GM21515 (cell line): ENCODE data around the gene KCNQ1.
"Not testable (repeated sequence)": the region's sequence is repeated elsewhere in the genome, so short reads cannot be mapped to it uniquely, and the experiment has no call there.

Source experiments
- ATAC-seq: cut with Tn5 transposase; IDR thresholded peaks from one replicate; pipeline ENCODE4 v1.9.1; 2021; ENCODE audit not compliant: unreplicated experiment

KCNQ1 gene

DNA sequence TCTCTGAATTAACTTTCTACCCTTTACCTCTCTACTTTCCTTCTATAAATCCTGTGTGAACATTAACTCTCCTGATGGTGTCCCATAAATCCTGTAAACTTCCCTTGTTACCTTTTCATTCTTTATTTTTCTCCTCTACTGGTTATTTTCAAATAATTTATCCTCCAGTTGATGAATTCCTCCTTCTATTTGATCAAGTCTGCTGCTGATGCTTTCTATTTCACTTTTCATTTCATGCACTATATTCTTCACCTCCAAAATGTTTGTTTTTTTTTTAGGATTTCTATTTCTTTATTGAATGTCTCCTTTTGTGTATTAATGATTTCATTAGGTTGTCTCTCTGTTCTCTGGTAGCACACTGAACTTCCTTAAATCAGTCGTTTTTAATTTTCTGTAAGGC, 186.4 kb downstream of the KCNQ1 start:
- no peak for ATAC-seq

DNA sequence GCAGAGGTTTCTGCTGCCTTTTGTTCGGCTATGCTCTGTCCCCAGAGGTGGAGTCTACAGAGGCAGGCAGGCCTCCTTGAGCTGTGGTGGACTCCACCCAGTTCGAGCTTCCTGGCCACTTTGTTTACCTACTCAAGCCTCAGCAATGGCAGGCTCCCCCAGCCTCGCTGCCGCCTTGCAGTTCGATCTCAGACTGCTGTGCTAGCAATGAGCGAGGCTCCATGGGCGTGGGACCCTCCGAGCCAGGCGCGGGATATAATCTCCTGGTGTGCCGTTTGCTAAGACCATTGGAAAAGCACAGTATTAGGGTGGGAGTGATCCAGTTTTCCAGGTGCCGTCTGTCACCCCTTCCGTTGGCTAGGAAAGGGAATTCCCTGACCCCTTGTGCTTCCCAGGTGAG, 195.0 kb downstream of the KCNQ1 start:
- ATAC-seq = not testable (repeated sequence)

- no peak for ATAC-seq
Observed at GRCh38 chr11:2641623-2642022, 196.8 kb downstream of the KCNQ1 start.

GRCh38 chr11:2643746-2644145, 198.9 kb downstream of the KCNQ1 start:
- ATAC-seq = no peak

DNA sequence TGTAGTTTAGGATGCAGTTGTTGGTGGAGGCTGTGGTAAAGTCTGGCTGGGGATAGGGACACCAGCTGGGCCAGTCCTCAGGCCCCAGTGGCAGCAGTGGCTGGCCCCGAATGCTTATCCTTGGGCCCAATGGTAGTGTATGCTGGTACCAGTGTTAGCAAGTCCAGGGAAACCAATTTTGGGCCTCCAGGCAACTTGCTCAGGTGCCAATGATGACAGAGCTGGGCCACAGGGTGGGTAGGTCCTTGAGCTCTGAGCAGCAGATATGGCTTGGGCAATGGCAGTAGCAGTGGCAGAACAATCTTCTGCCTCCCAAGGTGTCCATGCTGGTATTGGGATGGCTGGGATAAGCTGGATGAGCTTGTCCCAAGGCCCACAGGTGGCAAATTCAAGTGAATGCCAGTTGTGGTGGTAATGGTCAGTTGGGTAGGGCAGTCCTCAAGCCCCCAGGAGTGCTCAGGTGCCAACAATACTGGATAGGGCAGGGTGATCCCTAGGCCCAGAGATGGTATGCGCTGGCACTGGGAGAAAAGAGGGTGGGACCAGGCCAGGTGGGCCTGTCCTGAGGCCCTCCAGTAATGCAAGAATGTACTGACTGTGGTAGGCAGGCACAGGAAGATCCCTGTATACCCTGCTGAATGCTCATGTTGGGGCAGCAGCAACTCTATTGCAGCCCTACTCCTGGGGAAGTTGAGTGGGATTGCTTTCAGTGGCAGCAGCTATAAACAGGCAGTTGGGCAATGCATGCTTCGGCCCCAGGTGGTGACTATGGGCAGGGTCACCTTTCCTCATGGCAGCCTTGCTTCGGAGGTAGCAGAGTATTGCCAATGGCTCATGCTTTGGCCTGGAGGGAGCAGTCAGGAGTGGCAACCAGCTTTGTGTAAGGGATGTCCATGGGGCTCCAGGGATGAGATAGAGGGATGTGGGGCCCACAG, 200.3 kb downstream of the KCNQ1 start:
- ATAC-seq = no peak

DNA sequence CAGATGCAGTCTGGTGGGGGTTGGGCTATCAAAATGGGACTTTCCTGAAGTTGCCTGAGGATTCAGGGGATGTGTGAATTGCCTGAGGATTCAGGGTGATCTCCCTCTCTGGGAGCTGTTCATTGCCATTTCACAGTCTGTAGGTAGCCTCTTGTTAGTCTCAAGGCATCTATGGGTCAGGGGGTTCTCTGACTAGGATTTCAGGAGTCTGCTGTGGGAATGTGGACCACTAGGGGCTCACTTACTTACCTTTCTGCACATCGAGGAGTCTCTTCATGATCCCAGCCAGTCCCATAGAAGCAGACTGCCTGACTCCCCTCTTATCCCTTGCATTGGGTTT, 200.9 kb downstream of the KCNQ1 start:
- ATAC-seq = no peak

DNA sequence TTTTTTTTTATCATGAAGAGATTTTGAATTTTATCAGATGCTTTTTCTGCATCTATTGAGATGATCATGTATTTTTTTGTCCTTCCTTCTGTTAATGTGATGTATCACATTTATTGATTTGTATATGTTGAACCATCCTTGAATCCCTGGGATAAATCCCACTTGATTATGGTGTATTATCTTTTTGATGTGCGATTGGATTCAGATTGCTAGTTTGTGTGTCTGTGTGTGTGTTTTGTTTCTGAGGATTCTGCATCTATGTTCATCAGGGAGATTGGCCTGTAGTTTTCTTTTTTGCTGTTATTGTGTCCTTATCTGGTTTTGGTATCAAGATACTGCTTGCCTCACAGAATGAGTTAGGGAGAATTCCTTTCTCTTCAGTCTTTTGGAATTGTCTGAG, 202.4 kb downstream of the KCNQ1 start:
- no peak for ATAC-seq

DNA sequence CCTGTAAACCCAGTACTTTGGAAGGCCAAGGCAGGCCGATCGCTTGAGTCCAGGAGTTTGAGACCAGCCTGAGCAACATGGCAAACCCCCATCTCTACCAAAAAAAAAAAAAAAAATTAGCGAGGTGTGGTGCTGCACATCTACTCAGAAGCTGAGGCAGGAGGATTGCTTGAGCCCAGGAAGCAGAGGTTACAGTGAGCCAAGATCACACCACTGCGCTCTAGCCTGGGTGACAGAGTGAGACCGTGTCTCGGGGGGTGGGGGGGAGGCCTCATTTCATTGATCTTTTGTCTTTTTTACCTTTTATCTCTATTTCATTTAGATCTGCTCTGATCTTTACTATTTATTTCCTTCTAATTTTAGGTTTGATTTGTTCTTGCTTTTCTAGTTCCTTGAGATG, 203.1 kb downstream of the KCNQ1 start:
- ATAC-seq = no peak

DNA sequence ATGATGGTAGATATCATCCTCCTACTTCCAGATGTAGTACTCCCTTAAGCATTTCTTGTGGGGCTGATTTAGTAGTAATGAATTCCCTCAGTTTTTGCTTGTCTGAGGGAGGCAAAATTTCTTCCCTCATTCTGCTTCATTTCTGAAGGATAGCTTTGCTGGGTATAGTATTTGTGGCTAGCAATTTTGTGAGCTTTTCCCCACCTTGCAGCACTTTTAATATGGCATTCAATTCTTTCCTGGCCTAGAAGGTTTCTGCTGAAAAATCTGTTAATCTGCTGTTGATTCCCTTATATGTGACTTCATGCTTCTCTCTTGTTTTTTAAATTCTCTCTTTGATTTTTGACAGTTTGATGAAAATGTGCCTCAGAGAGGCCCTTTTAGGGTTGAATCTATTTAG, 204.6 kb downstream of the KCNQ1 start:
- no peak for ATAC-seq

DNA sequence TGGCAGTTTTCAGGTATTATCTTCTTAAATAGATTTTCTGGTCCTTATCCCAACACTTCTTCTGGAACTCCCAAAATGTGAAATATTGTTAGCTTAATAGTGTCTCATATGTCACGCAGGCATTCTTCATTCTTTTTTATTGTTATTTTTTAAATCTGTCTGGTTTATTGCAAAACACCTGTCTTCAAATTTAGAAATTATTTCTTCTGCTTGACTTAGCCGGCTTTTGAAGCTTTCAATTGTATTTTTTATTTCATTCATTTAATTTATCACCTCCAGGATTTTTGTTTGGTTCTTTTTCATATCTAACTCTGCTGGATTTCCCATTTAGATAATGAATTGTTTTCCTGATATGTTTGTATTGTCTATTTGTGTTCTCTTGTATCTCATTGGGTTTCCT, 205.0 kb downstream of the KCNQ1 start:
- ATAC-seq = no peak

DNA sequence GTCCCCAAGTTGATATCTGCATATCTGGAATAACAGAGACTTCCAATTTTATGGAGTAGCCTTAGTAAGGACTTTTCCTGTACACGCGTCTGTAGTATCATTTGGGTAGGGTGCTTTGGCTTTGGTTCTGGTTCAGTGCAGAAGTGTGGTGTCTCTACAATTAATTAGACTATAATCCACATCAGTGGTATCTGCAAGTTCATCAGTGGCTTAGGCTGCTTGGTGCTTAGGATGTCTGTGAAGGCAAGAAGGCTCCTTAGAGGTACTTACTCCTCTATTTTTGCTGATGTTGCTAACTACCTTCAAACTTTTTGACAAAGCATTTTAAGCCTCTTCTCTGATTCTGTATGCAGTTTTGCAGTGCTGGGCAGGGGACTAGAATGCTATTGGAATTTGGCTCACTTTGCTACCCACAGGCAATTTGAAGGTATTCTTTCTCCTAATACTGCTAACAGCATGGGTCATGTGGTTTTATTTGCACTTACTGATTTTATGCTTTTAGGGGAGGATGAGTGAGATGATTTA, 205.6 kb downstream of the KCNQ1 start:
- no peak for ATAC-seq

GRCh38 chr11:2651054-2651617, 206.3 kb downstream of the KCNQ1 start:
- no peak for ATAC-seq

DNA sequence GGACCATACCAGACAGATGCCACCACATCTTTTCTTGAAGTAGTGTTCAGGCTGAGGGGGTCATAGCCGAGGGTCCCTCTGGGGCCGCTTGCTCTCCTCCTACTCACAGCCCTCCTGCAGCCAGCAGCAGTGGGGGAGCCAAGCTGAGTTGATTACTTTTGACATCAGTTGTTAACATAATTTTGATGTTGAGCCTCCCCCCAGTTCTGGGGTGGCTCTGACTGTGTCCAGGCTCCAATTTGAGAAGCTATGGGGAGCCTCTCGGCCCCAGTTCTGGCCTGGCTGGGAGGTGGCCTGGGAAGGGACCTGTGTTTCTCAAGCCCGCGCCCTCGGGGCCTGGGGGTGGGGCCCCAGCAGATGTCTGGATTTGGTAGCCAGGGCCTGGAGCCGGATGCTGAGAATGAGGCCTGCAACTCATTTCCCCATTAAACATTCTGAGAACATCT, 207.0 kb downstream of the KCNQ1 start:
- no peak for ATAC-seq

GRCh38 chr11:2652333-2653197, 207.8 kb downstream of the KCNQ1 start:
- ATAC-seq = no peak

- no peak for ATAC-seq
Observed at GRCh38 chr11:2653198-2653551, 208.4 kb downstream of the KCNQ1 start.

GRCh38 chr11:2653930-2654739, 209.3 kb downstream of the KCNQ1 start:
- no peak for ATAC-seq

- ATAC-seq = no peak
Observed at GRCh38 chr11:2655016-2655719, 210.4 kb downstream of the KCNQ1 start.

DNA sequence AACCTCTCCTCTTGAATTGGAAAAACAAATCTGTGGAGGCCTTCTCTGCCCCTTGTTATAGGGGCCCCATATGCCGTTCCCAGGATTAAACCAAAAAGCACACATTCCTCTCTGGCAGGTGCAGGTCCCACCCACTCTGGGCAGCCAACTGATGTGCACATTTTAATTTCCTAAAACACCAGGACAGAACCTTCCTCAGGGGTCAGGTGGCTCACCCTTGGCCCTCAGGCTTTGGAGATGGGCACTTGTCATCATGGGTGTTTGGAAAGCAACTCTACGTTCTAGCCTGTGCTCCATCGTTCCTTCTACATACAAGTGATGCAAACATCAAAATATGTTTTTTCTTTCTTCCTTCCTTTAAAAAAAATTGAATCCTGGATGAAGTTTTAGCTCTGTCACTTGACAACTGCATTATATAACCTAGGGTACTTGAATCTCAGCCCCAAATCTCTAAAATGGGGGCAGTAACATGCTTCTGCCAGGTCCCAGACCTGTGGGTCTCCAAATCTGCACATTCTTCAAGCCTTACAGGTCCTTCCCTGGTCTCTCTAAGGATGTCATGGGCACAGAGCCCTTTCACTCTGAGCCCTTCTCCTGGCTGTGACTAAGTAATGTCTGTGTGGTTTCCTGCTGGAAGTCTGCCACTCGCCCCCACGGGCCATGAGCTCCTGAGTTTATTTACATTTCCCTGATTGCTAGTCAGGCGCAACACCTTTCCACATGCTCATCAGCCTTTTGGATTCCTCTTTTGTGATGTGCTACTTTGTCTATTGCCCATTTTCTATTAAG, 211.2 kb downstream of the KCNQ1 start:
- no peak for ATAC-seq

- ATAC-seq = no peak
Observed at GRCh38 chr11:2656859-2657258, 212.1 kb downstream of the KCNQ1 start.
